Stimulated activated CD4-positive, alpha-beta T cell treated with anti-CD3 and anti-CD28 coated beads, Interleukin-1b, Interleukin-23, amount 100 ng/mL, for 1 hour (primary cell): ENCODE data around the gene MAGEA8.
"Not testable (repeated sequence)": the region's sequence is repeated elsewhere in the genome, so short reads cannot be mapped to it uniquely, and the experiment has no call there.

Source experiments
- DNase-seq, 2 donors: peaks; one replicate each; pipeline ENCODE4 v3.0.0-alpha.2; 2020; ENCODE audit warnings: low read depth in 2 of 2

The MAGEA8 gene

DNA sequence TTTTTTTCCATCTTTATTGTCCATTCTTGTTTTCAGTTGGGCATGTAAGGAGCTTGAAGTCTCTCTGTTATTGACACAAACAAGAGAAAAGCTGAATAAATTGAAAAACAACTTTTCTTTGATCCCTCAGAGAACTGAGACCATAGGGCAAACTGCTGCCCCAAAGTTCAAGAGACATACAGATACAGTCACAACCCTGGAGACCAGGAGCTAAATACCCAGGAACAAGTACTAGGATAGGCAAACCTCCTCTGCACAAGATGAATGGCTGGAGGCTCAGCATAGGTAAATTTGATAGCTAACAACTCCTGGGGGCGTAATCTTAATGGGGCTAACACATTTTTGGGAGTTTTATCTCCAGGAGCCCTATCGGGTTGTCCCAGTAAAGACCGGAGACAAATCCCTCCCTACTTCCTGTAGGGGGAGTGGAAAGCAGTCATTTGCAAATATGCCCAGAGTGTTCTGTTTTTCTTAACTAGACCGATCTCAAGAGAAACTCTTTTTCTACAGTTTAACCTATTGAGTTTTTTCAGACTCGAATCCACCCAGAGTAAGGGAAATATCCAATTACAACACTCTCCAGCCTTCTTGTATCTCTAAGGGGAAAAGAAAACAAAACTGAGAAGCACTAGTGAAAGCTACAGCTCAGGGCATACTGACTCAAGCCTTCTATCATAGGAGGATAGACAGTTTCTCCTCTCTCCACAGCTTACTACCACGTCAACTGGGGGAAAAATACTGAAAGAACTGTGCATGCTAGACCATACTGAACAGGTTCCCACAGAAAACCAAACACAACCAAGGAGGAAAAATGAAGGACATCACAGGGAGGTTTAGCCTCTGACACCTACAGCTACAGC, 23.1 kb downstream of the MAGEA8 start:
- no peak for DNase-seq

GRCh38 chrX:149908308-149908707, 27.3 kb downstream of the MAGEA8 start:
- no peak for DNase-seq

DNA sequence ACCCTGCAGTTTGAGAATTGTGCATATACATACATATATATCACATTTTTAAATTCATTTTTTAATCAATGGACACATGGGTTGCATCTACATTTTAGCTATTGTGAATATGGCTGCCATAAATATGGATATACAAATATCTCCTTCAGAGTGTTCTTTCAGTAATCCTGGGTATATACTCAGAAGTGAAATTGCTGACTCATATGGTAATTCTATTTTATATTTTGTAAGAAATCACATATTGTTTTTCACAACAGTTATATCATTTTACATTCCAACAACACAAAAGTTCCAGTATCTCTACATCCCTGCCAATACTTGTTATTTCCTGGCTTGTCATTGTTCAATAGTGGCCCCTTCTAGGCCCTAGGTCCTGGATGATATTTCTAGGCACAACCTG, 27.7 kb downstream of the MAGEA8 start:
- no peak for DNase-seq

DNA sequence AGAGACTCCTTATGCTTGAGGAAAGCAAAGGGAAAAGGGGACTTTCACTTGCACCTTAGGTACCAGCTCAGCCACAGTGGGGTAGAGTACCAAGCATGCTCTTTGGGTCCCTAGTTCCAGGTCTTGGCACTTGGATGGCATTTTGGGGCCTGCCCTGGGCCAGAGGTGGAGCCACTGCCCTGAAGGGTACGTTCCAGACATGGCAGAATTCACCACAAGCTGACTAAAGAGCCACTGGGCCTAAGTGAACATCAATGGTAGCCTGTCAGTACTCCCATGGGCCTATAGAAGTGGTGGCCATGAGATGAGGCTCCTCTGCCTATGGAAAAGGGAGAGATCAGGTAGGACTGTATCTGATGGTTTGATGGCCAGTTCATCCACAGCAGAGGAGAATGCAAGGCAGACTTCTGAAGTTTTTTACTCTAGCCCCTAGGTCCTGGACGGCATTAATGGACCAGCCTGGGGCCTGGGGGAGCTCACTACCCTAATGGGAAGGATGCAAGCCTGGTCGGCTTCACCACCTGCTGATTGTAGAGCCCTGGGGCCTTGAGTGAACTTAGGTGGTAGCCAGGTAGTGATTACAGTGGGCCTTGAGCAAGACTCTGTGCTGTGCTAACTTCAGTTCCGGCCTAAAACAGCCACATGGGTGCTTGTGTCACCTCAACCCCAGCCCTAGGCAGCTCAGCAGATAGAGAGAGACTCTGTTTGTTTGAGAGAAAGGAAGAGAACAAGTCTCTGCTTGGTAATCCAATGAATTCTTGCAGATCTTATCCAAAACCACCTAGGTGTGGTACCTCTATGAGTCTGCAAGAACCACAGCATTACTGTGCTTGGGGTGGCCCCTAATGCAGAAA, 28.6 kb downstream of the MAGEA8 start:
- DNase-seq = no peak

DNA sequence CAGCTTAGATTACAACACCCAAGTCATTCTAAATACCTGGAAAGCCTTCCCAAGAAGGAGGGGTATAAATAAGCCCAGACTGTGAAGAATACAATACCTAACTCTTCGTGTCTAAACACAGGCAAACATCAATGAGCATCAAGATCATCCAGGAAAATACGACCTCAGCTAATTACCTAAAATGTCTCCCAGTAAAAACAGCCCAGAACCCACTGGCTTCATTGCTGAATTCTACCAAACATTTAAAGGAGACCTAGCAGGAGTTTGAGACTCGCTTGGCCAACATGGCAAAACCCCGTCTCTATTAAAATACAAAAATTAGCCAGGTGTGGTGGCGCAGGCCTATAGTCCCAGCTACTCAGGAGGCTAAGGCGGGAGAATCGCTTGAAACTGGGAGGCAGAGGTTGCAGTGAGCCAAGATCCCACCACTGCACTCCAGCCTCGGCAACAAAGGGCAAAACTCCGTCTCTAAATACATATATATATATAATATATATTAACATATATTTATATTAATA, 29.3 kb downstream of the MAGEA8 start:
- DNase-seq = no peak

GRCh38 chrX:149916745-149917392, 35.9 kb downstream of the MAGEA8 start:
- no peak for DNase-seq

DNA sequence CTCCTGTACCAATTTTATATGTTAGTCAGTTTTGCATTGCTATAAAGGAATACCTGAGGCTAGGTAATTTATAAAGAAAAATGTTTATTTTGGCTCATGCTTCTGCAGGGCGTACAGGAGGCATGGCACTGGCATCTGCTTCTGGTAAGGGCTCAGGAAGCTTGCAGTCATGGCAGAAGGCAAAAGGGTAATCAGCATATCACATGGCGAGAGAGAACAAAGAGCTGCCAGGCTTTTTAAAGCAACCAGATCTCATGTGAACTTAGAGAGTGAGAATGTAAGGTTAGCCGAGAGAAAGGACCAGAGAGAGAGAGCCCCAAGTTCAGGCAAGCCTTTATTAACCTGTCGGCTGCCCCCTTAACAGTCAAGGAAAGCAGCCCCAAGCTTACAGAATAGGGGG, 42.9 kb downstream of the MAGEA8 start:
- DNase-seq = not testable (repeated sequence)

- not testable (repeated sequence) for DNase-seq
These were observed 43.5 kb downstream of the MAGEA8 start for GRCh38 chrX:149924434-149924833.

DNA sequence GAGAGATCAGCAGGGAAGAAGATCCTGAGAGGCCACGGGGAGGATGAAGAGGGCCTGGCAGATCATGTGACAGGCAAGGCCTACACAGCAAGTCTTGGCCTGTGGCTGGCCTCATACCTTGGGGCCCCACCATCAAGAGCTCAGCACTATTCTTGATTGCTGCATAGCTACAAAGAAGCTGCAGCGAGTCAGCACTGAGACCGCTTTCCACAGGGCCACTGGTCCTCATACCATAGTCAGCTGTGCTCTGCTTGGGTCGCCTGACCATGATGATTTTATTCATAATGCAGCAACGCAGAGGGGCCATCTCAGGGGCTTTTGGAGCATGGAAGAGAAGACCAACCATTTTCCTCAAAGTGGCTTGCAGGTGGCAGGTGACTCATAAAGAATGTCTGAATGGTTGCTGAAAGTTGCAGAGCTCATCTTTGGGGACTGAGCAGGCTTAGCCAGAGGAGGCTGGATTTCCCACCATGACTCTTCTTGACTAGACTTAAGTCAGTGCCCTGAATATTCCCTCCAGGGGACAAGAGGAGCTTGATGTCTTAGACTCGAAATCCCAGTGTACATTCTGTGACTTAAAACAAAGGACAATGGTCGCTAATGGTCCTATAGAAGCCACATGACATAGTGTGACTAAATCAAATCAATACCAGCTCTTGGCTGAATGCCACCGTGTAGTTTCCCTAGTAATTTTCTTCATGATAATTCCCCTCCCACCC, 46.4 kb downstream of the MAGEA8 start:
- not testable (repeated sequence) for DNase-seq

DNA sequence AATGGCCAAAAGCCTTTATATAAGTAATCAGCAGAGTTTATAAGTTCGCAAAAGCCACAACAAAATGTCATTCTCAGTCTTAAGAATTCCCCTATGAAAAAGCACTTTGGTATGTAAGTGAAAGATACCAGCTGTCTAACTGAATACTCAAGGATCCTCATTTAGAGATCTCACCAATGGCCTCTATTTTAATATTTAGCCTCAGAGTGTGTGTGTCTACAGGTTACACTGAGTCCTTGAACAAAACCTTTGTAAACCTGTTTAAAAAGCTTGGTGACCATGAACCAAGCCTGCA, 46.9 kb downstream of the MAGEA8 start:
- DNase-seq = not testable (repeated sequence)

- DNase-seq = not testable (repeated sequence)
These were observed 47.7 kb downstream of the MAGEA8 start for GRCh38 chrX:149928635-149929034.

DNA sequence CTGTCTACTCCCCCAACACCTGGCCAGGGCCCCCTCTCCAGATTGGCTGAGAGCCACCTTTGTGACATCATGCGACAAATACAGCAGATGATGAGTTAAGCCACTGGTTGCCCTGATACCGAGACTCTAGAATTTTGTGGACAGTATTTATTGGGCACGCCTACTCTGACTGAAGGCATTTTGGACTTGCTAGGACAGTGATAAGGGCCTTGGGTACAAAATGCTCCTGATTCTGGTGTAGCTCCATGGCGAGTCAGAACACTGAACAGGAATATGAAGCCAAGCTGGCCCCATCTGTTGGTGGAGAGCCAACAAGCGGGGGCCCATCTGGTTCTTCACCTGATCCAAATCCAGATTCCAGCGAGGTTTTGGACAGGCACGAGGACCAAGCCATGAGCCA, 48.4 kb downstream of the MAGEA8 start, which contains the start of gene HSFX4:
TSS of gene HSFX4 (plus strand) at position 174 of the 400 bp plus-strand sequence. CDS start at position 246, 72 bp downstream.
- DNase-seq = not testable (repeated sequence)

GRCh38 chrX:149931355-149931754, 50.4 kb downstream of the MAGEA8 start:
- DNase-seq = not testable (repeated sequence)

GRCh38 chrX:149932150-149932549, 51.2 kb downstream of the MAGEA8 start:
- DNase-seq = not testable (repeated sequence)

GRCh38 chrX:149932970-149933369, 52.0 kb downstream of the MAGEA8 start:
- not testable (repeated sequence) for DNase-seq

GRCh38 chrX:149933547-149933946, 52.6 kb downstream of the MAGEA8 start:
- DNase-seq = not testable (repeated sequence)
